H1 (cell line): ENCODE results near the gene NR1H2.

Source experiments
- CREB1 ChIP-seq: IDR thresholded peaks from 2 replicates; pipeline ENCODE4 v1.6.1; 2012; ENCODE audit warnings: inconsistent platforms
- CTCF ChIP-seq, 3 experiments: IDR thresholded peaks; 1 replicate in 2 of 3; 2 replicates in 1 of 3; pipeline versions ENCODE4 v1.5.1 to v1.6.1; 2011; ENCODE audit warnings: low read length in 3 of 3, mild to moderate bottlenecking in 3 of 3, inconsistent platforms in 2 of 3, low read depth in 1 of 3, moderate library complexity in 1 of 3; ENCODE audit not compliant: insufficient read depth in 1 of 3; ENCODE audit errors: control extremely low read depth in 1 of 3
- EP300 ChIP-seq, 2 experiments: IDR thresholded peaks; 1 replicate in 1 of 2; 2 replicates in 1 of 2; pipeline ENCODE4 v1.6.1; 2011 to 2012; ENCODE audit warnings: low read depth in 2 of 2, low read length in 2 of 2, mild to moderate bottlenecking in 2 of 2, borderline replicate concordance in 1 of 2, inconsistent platforms in 1 of 2, moderate library complexity in 1 of 2
- GABPA ChIP-seq: IDR thresholded peaks from 2 replicates; pipeline ENCODE4 v1.6.1; 2011; ENCODE audit warnings: mild to moderate bottlenecking, low read length, moderate library complexity, borderline replicate concordance; ENCODE audit not compliant: insufficient read depth
- KDM4A ChIP-seq: IDR thresholded peaks from one replicate; pipeline ENCODE4 v1.7.1; 2012; ENCODE audit warnings: low read depth, mild to moderate bottlenecking, moderate library complexity, low read length, inconsistent platforms; ENCODE audit not compliant: severe bottlenecking
- POLR2A ChIP-seq, 2 experiments: IDR thresholded peaks; 1 replicate in 1 of 2; 2 replicates in 1 of 2; pipeline ENCODE4 v1.6.1; 2011; ENCODE audit warnings: low read depth in 2 of 2, low read length in 2 of 2, mild to moderate bottlenecking in 2 of 2; ENCODE audit errors: control extremely low read depth in 1 of 2
- POLR2AphosphoS5 ChIP-seq: IDR thresholded peaks from 2 replicates; pipeline ENCODE4 v1.6.1; 2011; ENCODE audit warnings: low read depth, low read length
- SIN3A ChIP-seq, 2 experiments: IDR thresholded peaks in 1 of 2; conservative IDR thresholded peaks in 1 of 2; 2 replicates each; pipeline ENCODE4 v1.6.1; 2011 to 2012; ENCODE audit warnings: low read length in 2 of 2, improper control_type of control experiment in 1 of 2, low read depth in 1 of 2, mild to moderate bottlenecking in 1 of 2
- SP1 ChIP-seq: IDR thresholded peaks from 2 replicates; pipeline ENCODE4 v1.6.1; 2011; ENCODE audit warnings: low read depth, low read length
- TAF1 ChIP-seq: IDR thresholded peaks from 2 replicates; pipeline ENCODE4 v1.6.1; 2011; ENCODE audit warnings: mild to moderate bottlenecking, low read depth, low read length
- TCF12 ChIP-seq: IDR thresholded peaks from 2 replicates; pipeline ENCODE4 v1.6.1; 2011; ENCODE audit warnings: low read depth, mild to moderate bottlenecking, low read length
- TEAD4 ChIP-seq: IDR thresholded peaks from 2 replicates; pipeline ENCODE4 v1.6.1; 2012; ENCODE audit warnings: low read depth, low read length, inconsistent platforms, mixed read lengths
- YY1 ChIP-seq: IDR thresholded peaks from 2 replicates; pipeline ENCODE4 v1.6.1; 2011; ENCODE audit warnings: low read depth, mild to moderate bottlenecking, low read length
- ZNF274 ChIP-seq: IDR thresholded peaks from 2 replicates; pipeline ENCODE4 v1.7.0; 2012; ENCODE audit warnings: low read length, borderline replicate concordance; ENCODE audit errors: extremely low read depth

GRCh38 chr19:50376166-50377050 is at the start of gene NR1H2:
- peak; percentile 26 for TF ChIP-seq KDM4A
- peak; percentile 69 to 90; a peak in 3 of 4 replicates for TF ChIP-seq SIN3A (conservative IDR thresholded peaks at IDR 0.05 in 1 of 2, IDR thresholded peaks at IDR 0.05 in 1 of 2; ENCODE audit: low read depth in 1 of 2, low read length in 2 of 2)
- peak in 1 of 2 experiments; percentile 68; a peak in 1 of 3 replicates for TF ChIP-seq POLR2A (IDR thresholded peaks at IDR 0.05; ENCODE audit: control extremely low read depth in 1 of 2, low read depth in 2 of 2, low read length in 2 of 2)
- no peak for TF ChIP-seq ZNF274
- 0 out of 2 replicates have a peak, but pooled peaks have one; percentile 6 for TF ChIP-seq YY1
- no peak; a peak in 1 of 4 replicates for TF ChIP-seq CTCF (IDR thresholded peaks at IDR 0.05; ENCODE audit: control extremely low read depth in 1 of 3, insufficient read depth in 1 of 3, low read depth in 1 of 3, low read length in 3 of 3)
- no peak for TF ChIP-seq TEAD4
- TF ChIP-seq EP300 (IDR thresholded peaks at IDR 0.05; ENCODE audit: borderline replicate concordance in 1 of 2, low read depth in 2 of 2, low read length in 2 of 2) = peak in 1 of 2 experiments; percentile 68; a peak in 1 of 3 replicates
- TF ChIP-seq CREB1 = peak; percentile 95
- TF ChIP-seq SP1 = peak; percentile 90
- peak; percentile 100 for TF ChIP-seq GABPA
- peak; percentile 70; the same call in 1 of the 2 replicates for TF ChIP-seq POLR2AphosphoS5
- no peak for TF ChIP-seq TCF12
- TF ChIP-seq TAF1 = peak; percentile 83
